Psoas muscle (tissue), 8 donors: ENCODE measurements around the gene HBS1L. TPM values are rescaled to one million over a fixed set of nuclear protein-coding genes. Genes with fewer than 3 reads are reported as not detected.

Source experiments
- ATAC-seq, 4 donors: fragments of 200-7000 bp; cut with Tn5 transposase; one replicate each; pipeline ENCODE4 v1.9.1; 2020; ENCODE audit warnings: moderate library complexity in 3 of 4, mild to moderate bottlenecking in 2 of 4
- DNase-seq, 2 donors: peaks; one replicate each; pipeline ENCODE4 v3.0.0-alpha.2; 2020
- H3K27ac ChIP-seq: fragments of 200-600 bp; one replicate; pipeline ENCODE4 v1.8.0; 2022
- H3K27me3 ChIP-seq, 3 donors: fragments of 200-600 bp in 1 of 3; one replicate each; pipeline versions ENCODE4 v1.6.1 to v1.8.0; 2013 to 2022; ENCODE audit warnings: low read length in 2 of 3, mild to moderate bottlenecking in 2 of 3, moderate library complexity in 1 of 3; ENCODE audit not compliant: insufficient read depth in 3 of 3
- H3K36me3 ChIP-seq, 2 donors: fragments of 200-600 bp in 1 of 2; one replicate each; pipeline versions ENCODE4 v1.6.1 to v1.8.0; 2013 to 2022; ENCODE audit warnings: low read depth in 1 of 2, mild to moderate bottlenecking in 1 of 2, moderate library complexity in 1 of 2; ENCODE audit not compliant: insufficient read depth in 1 of 2
- H3K4me1 ChIP-seq: fragments of 200-600 bp; one replicate; pipeline ENCODE4 v1.8.0; 2022
- H3K4me3 ChIP-seq: fragments of 200-600 bp; one replicate; pipeline ENCODE4 v1.8.0; 2022; ENCODE audit warnings: mild to moderate bottlenecking
- H3K9me3 ChIP-seq: fragments of 200-600 bp; one replicate; pipeline ENCODE4 v1.8.0; 2022
- WGBS, 3 donors: extraction: QIAGEN DNeasy Blood & Tissue Kit; methylation state at CpG; one replicate each; pipeline versions ENCODE4 v1.1.6 to v1.1.7; 2013; 5-methylcytosine and 5-hydroxymethylcytosine counted together
- intact Hi-C, 2 donors: fragments of 100-400 bp; cut with DNase I; formaldehyde crosslinking; loops; one replicate each; pipeline versions ENCODE4 v1.11.0 to v1.14.2; 2022
- polyA plus RNA-seq, 3 donors: library from polyadenylated mRNA; stranded (reverse); fragments of 200-250 nt; gene quantifications; one replicate each; pipeline ENCODE4 v1.2.3, GENCODE V29; 2013
- total RNA-seq, 4 donors: library from RNA; stranded (reverse); fragmentation: NEBNext Ultra II Directional in 2 of 4; extraction: Animal tissue kit (Norgen Biotek cat#: 25700) in 2 of 4; gene quantifications; one replicate each; pipeline versions ENCODE4 v1.2.1 to v1.2.4, GENCODE V29; 2021 to 2023
- TF ChIP-seq, protein P1 (sequence below): fragments of 200-600 bp; IDR thresholded peaks from one replicate; pipeline ENCODE4 v1.8.0; 2022; ENCODE audit warnings: antibody characterized with exemption
- donor health status: healthy with polysubstance abuse.
- donor health status: DM: no; HTN: no; CAD: no; lungs with moderate emphysema.
- donor health status: Bipolar disorder and iron deficiency.
- donor health status: healthy.
- donor health status: DM: yes; HTN: yes; CAD: no.
- donor health status: DM: no; HTN: no; CAD: no.
- donor health status: DM: no; HTN: no; CAD: no.
- donor health status: DM: yes; HTN: yes; CAD: no.

The HBS1L gene
- total and polyA plus RNA-seq, 7 donors = 55.1 to 143 (median 99.5) TPM

DNA sequence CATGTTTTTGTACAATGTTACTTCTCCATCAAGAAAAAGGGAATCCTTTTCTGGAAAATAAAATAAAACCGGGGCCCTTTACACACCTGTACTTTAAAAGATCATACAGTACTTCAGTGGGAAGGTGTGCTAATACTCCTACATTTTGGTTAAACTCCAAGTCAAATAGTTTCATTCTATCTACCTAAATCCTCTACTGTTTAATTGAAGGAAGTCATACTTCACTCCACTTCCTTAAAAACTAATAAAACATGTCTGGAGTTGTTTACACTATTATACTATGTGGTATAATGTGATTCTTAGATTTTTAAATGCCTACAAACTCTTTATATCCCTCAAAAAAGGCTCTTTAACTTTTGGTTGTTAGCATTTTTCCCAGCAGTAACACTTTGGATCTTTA lies 18.6 kb upstream of the HBS1L start:
- H3K4me3 ChIP-seq = no peak overlapping the region
- no peaks in the 10 kb centered on the region for H3K27me3 ChIP-seq
- TF ChIP-seq, protein P1, sequence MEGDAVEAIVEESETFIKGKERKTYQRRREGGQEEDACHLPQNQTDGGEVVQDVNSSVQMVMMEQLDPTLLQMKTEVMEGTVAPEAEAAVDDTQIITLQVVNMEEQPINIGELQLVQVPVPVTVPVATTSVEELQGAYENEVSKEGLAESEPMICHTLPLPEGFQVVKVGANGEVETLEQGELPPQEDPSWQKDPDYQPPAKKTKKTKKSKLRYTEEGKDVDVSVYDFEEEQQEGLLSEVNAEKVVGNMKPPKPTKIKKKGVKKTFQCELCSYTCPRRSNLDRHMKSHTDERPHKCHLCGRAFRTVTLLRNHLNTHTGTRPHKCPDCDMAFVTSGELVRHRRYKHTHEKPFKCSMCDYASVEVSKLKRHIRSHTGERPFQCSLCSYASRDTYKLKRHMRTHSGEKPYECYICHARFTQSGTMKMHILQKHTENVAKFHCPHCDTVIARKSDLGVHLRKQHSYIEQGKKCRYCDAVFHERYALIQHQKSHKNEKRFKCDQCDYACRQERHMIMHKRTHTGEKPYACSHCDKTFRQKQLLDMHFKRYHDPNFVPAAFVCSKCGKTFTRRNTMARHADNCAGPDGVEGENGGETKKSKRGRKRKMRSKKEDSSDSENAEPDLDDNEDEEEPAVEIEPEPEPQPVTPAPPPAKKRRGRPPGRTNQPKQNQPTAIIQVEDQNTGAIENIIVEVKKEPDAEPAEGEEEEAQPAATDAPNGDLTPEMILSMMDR = no peak
- no peaks in the 10 kb centered on the region for H3K9me3 ChIP-seq
- H3K27ac ChIP-seq = no peak overlapping the region
- intact Hi-C loops = no loop called here
- no peaks in the 10 kb centered on the region for H3K36me3 ChIP-seq
- WGBS, 3 donors = 75 to 93% (median 83%) methylated on average over 1 of the region's 1 CpG
- ATAC-seq = no peak
- no peak for DNase-seq
- no peaks in the 10 kb centered on the region for H3K4me1 ChIP-seq

- Histone ChIP-seq H3K27me3 (no peaks in the 10 kb centered on the region), H3K36me3 (no peaks in the 10 kb centered on the region), H3K9me3 (no peaks in the 10 kb centered on the region), H3K27ac (no peak overlapping the region), H3K4me3 (no peak overlapping the region), H3K4me1 (no peaks in the 10 kb centered on the region)
- intact Hi-C loops = no loop called here
- WGBS, 3 donors = 69 to 83% (median 69%) methylated on average over 3 of the region's 3 CpGs
- no peak for ATAC-seq
- TF ChIP-seq, protein P1 = no peak
- no peak for DNase-seq
Observed at GRCh38 chr6:135072753-135073152, 18.1 kb upstream of the HBS1L start.

GRCh38 chr6:135071541-135071940 lies 16.9 kb upstream of the HBS1L start:
- intact Hi-C loops = no loop called here
- TF ChIP-seq, protein P1 = no peak

DNA sequence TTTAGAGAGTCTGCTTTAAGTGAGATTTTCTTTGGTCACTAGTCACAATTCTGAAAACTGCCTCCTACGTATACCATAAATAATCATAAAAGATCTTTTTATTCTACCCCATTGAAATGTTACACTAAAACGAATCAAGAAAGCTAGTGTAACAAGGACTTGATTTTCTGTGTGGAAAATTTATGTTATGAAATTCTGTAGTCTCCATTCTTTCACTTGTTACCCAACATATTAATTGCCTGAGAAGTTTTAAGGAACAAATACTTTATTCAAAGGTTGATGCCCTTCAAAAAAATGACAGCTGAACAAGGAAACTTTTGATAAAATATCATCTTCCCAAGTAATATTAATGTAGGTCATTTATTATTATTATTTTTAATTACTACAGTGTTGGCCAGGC lies 13.3 kb upstream of the HBS1L start:
- intact Hi-C loops = no loop called here
- no peaks in the 10 kb centered on the region for H3K36me3 ChIP-seq
- no peak overlapping the region for H3K27ac ChIP-seq
- no peaks in the 10 kb centered on the region for H3K27me3 ChIP-seq
- H3K4me3 ChIP-seq = no peak overlapping the region
- ATAC-seq (no peak), DNase-seq (no peak)
- no peaks in the 10 kb centered on the region for H3K4me1 ChIP-seq
- WGBS, 3 donors = 47 to 62% (median 61%) methylated on average over 2 of the region's 2 CpGs
- H3K9me3 ChIP-seq = no peaks in the 10 kb centered on the region
- TF ChIP-seq, protein P1 = no peak

More at GRCh38 chr6:135071541-135071940, 16.9 kb upstream of the HBS1L start:
- H3K4me3 ChIP-seq = no peak overlapping the region
- H3K27ac ChIP-seq = no peak overlapping the region
- H3K36me3 ChIP-seq = no peaks in the 10 kb centered on the region
- H3K9me3 ChIP-seq = no peaks in the 10 kb centered on the region
- no peak for DNase-seq
- no peaks in the 10 kb centered on the region for H3K27me3 ChIP-seq
- no peak for ATAC-seq
- H3K4me1 ChIP-seq = no peaks in the 10 kb centered on the region

GRCh38 chr6:135066806-135067205 lies 12.2 kb upstream of the HBS1L start:
- no peak for ATAC-seq
- TF ChIP-seq, protein P1 = no peak
- H3K27me3 ChIP-seq = no peaks in the 10 kb centered on the region
- H3K27ac ChIP-seq = no peak overlapping the region
- no peaks in the 10 kb centered on the region for H3K9me3 ChIP-seq
- no peak overlapping the region for H3K4me3 ChIP-seq
- H3K4me1 ChIP-seq = no peaks in the 10 kb centered on the region
- WGBS, 3 donors = 63 to 66% (median 64%) methylated on average over 3 of the region's 3 CpGs
- intact Hi-C loops = no loop called here
- DNase-seq = no peak
- no peaks in the 10 kb centered on the region for H3K36me3 ChIP-seq
